ENCODE results near the gene PPP2R5C.

Gene PPP2R5C

GRCh38 chr14:101975231-101975630 is 213.7 kb downstream of the PPP2R5C start:
- DNase-seq: no peak

Data from NCI-H2171 treated with DMSO at 0.1 percent for 48 hours (cell line).